ENCODE results near the gene IQSEC1.

Gene IQSEC1

GRCh38 chr3:12964711-12965612, 108.3 kb downstream of the IQSEC1 start:
- no peak for FAIRE-seq

GRCh38 chr3:12963922-12964701, 109.1 kb downstream of the IQSEC1 start:
- FAIRE-seq = no peak

- no peak for FAIRE-seq
Measured at GRCh38 chr3:12963231-12963896, 109.9 kb downstream of the IQSEC1 start.

- FAIRE-seq = no peak
Measured at GRCh38 chr3:12962292-12962691, 110.9 kb downstream of the IQSEC1 start.

GRCh38 chr3:12961697-12962036, 111.6 kb downstream of the IQSEC1 start:
- FAIRE-seq = no peak

GRCh38 chr3:12961007-12961696, 112.1 kb downstream of the IQSEC1 start:
- FAIRE-seq = no peak

- no peak for FAIRE-seq
Measured at GRCh38 chr3:12960497-12960896, 112.7 kb downstream of the IQSEC1 start.

GRCh38 chr3:12959838-12960378, 113.3 kb downstream of the IQSEC1 start:
- no peak for FAIRE-seq

GRCh38 chr3:12959410-12959809, 113.8 kb downstream of the IQSEC1 start:
- no peak for FAIRE-seq

- no peak for FAIRE-seq
Measured at GRCh38 chr3:12957824-12958792, 115.1 kb downstream of the IQSEC1 start.

- no peak for FAIRE-seq
Measured at GRCh38 chr3:12957339-12957738, 115.9 kb downstream of the IQSEC1 start.

- no peak for FAIRE-seq
Measured at GRCh38 chr3:12956316-12956660, 116.9 kb downstream of the IQSEC1 start.

- no peak for FAIRE-seq
Measured at GRCh38 chr3:12955651-12956315, 117.4 kb downstream of the IQSEC1 start.

- no peak for FAIRE-seq
Measured at GRCh38 chr3:12954891-12955650, 118.2 kb downstream of the IQSEC1 start.

GRCh38 chr3:12954180-12954579, 119.0 kb downstream of the IQSEC1 start:
- no peak for FAIRE-seq

GRCh38 chr3:12953201-12953995, 119.8 kb downstream of the IQSEC1 start:
- FAIRE-seq = no peak

GRCh38 chr3:12952343-12953200, 120.7 kb downstream of the IQSEC1 start:
- FAIRE-seq = no peak

Data from G401.6 (cell line).